Measurements from ENCODE around the gene CDYL2.

CDYL2 gene

DNA sequence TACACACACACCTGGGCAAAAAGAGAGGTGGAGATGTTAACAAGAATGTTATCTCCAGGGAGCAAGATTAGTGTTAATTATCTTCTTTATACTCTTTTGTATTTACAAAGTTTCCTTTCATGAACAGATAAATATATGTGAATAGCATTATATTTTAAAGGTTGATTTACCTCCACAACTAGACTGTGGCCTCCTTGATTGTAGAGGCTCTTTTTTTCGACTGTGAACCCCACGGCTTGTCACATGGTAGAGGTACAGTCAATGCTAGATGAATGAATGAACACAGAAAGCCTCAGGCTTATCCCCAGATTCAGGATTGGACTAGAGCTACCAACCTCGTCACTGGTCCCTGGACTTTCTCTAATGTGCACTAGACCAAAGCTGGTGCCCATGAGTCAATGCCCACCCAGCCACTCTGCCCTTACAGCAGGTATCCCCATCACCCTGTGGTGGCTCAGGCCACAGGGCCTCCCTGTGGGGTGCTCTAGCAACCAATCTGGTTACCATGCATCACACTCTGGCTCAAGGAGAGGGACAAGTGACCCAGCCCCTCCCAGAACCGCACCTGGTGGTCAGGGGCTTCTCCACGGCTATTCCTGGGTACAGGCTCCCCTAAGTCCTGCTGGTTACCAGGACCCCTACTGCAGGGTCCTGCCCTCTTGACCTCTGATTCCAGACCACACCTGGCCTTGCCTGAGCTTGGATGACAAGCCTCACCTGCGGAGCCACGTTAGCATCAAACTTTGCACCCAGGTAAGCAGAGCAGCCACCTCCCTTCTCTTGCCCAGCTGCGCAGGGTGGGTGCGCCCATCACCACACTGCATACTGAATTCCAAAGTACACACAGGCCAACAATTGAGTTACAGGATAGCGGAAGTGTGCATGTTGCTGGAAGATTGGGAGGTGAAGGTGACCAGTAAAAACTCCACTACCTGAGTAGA, 101.0 kb downstream of the CDYL2 start:
- no peak for DNase-seq

DNA sequence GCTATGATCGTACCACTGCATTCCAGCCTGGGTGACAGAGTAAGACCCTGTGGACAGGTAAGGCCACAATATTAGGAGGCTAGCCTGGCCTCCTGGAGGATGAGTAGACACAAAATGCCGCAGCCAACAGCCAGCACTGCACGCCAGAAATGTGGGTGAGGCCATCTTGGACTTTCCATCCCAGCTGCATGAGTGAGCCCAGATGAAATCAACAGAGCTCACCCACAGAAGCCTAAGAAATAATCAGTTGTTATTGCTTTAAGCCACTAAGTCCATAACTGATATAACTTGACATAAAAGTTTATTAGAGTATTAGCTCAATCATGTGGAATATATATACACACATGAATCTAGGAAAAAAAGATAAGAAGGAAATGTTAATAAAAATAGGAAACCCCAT, 101.7 kb downstream of the CDYL2 start:
- DNase-seq = no peak

DNA sequence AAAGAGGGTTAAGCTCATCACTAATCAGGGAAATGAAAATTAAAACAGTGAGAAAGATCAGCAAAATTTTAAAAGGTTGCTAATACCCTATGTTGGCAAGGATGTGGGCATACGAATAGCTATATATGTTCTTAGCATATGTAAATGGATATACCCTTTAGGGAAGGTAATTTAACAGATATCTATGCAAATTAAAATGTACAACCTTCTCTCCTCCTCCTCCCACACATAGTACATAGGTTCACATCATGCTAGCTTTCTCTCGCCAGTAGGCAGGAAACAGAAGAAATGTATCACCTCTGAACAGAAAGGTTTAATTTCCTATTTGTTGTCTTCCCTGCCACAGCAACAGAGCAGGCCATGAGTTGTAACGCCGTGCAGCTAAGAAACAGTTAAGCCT, 103.8 kb downstream of the CDYL2 start:
- no peak for DNase-seq

DNA sequence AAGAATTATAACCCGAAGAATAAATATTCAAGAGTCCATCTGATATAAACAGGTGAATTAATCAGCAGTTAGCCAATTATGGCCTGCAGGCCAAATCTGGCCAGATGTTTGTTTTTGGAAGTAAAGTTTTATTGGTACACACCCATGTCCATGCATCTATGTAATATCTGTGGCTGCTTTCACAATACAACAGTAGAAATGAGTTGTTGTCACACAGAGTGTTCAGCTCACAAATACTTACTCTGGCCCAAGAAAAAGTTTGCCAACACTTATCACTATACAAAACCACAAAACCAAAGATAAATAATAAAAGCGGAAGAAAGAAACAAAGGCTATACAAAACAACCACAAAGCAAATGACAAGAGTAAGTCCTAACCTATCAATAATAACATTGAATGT, 109.4 kb downstream of the CDYL2 start:
- DNase-seq = no peak

DNA sequence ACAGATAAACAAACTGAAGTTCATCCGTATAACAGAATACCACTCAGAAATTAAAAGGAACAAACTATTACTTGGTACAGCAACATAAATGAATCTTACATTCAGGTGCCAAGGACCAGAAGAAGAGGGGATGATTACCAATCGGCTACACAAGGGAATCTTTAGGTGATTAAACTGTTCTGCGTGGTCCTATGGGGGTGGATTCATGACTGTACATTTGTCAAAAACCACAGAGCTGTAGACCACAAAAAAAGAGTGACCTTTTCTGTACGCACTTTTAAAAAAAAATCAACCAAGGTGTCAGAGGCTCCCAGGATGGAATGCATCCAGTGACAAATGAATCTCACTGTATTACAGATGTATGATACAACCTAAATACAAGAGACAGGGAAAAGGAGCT, 110.8 kb downstream of the CDYL2 start:
- DNase-seq = no peak

DNA sequence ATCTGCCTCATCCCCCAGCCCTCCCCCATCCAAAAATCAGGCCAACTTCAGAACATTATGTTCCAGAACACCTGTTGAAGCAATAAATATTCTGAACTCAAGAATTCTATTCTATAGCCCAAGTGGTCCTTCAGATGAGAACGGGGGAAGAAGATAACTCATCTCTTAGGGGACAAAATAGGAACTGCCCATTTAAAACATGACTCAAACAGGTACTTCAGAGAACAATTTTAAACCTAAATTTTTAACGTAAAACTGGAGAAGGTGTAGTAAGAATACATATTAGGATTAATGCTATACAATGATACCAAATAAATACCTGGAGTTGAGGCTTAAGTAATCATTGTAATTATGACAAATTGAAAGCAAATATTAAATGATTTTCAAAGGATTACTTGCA, 112.1 kb downstream of the CDYL2 start:
- no peak for DNase-seq

DNA sequence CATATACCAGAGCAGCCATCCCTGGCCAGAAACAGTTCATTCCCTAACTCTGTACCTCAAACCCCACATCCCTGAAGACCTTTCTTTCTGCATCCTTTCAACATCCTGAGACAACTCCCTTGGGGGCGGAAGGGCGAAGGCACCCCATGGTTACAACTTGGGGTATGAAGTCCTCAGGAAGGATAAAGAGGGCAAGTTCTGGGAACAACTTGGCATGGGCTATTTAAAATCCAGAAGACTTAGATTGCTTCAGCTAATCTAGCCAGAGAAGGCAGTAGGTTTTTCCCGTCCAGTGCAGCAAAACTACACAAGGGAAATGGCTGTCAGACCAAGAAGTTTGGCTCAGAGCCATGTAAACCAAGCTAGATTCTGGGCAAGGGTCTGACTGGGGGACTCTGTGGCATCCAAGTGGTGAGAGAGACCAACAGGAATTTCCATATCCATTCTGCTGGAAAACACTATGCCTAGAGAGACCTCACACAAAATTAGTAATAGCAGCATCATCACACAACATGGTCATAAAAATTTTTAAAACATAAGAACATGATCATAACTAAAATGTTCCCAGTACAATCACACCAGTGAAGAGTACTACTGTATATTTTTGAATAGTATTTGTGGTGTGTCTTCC, 113.2 kb downstream of the CDYL2 start:
- no peak for DNase-seq

DNA sequence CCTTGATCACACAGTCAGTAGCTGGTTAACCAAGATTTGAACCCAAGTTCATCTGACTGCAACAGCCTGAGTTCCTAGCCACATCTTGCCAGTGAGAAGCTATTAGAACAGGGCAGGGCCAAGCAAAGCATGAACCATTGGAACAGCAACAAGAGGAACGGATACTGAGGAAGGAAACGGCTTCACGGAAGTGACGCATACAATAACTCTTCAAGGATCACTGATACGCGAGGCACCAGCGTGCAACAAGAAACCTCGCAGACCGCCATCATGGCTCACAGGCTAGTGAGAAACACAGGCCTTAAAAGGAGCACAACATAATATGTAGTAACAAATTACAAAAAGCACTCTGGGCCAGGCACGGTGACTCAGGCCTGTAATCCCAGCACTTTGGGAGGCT, 114.9 kb downstream of the CDYL2 start:
- no peak for DNase-seq

DNA sequence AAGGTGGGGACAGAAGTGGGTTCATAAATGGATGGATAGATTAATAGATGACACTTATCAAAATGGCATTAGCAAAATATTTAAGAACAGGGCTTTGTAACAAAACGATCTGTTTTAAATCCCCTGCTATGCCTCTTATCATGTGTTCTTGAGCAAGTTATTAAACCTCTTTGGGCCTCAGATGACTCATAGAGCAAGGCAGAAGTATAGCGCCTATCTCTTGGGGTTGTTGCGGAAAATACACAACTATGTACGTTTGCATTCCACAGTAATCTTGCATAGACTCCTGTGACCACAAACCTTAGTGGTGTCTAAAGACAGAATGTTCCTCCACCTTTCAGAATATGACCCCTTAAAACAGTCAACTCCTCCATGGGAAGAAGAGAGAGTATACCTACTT, 116.8 kb downstream of the CDYL2 start:
- DNase-seq = no peak

DNA sequence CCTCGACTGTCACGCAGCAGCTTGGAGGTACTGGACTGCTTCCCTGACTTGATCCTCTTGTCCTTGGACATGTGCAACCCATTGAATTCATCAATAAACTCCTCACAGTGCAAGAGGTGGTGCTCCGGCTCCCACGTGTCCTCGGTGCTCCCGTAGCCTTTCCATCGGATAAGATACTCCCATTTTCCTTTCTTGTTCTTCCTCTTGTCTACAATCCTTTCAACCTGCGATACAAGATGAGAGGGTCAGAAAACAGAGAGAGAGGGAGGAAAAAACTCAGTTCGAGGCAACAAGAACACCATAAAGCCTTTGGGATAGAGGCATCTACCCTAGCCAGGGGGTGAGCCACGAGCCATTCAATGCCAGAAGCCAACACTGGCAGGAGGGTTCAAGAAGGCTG, 119.5 kb downstream of the CDYL2 start:
- DNase-seq = no peak

DNA sequence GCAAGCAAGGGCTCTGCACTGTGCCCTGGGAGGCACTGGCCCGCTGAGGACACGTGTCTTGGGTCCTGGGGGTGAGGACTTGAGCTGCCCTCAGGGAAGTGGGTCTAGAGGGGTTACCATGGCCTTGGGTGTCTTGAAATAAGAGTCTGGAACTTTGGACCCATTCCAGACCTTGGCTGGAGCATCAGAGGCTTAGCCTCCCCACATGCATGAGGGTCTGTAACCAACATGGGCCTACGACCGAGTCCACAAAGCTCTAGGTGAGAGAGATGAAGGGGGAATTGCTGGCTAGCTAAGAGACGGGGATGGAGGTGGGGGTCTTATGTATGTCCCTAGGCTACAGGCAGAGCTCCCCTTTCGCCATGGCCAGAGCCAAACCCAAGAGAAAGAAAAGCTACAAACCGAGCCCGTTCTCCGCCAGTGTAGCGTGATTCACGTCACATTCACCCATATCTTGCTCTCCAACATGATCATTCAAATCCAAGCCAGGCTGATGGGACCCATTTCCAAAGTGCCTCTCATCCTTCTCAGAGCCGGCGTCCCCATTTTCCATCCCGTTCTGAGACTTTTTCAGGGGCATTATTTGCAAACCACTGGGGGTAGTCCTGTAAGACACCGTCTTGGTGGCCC, 120.1 kb downstream of the CDYL2 start:
- DNase-seq = no peak

DNA sequence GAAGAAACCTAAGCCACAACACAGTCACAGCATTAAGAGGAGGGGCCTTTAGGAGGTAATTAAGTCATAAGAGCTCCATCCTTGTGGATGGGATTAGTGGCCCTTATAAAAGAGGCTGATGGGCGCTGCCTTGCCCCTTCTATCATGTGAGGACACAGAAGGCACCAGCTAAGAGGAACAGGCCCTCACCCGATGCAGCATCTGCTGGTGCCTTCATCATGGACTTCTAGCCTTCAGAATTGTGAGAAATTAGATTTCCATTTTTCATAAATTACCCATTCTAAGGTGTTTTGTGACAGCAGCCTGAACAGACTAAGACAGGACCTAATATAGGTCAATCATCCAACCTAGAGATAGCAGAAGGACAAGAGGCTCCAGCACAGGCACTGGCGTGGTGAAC, 120.8 kb downstream of the CDYL2 start:
- no peak for DNase-seq

DNA sequence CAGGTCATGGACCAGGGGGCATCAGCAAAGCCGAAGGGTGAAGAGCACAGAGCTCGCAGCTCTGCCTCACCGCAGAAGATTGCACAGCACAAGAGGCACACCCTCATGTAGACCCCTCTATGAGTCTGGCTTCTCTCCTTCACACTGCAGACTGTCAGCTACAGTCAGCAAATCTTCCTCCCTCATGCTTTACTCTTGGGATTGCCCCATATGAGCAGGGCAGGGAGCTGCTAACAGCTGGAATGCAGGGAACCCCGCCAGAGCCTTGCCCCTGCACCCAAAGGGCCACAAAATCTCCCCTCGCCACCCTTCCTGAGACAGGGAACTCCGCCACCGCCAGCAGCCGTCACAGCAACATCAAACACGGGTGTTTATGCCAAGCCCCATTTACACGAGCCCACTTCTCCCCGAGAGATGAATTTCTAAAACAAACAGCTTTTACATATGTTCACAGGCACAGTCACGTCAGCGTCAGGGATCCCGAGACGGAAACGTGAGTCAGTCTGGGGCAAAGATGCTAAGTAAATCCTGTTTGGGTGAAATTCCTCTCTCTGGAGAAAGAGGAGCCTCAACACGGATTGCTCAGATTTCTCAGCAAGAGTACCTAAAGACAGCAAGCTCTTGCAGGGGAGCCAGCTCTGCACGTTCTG, 121.9 kb downstream of the CDYL2 start:
- DNase-seq = no peak

DNA sequence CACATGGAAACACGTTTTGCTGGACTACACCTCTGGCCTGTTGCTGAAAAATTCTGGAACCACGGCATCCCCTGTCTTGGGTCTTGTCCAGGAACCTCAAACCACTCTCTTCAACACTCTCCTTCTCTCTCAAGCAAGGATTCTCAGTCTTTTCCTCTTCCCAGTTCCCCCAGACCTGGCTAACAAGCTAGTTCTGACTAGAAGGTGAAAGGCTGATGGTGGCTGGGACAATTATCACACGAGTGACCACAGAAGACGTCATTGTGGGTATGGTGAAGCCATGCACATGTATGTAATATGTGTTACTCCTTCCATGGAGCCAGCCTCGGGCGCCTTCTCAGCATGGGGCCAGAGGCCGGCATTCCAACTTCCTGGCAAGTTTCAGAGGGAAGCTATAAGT, 123.0 kb downstream of the CDYL2 start:
- DNase-seq = no peak

DNA sequence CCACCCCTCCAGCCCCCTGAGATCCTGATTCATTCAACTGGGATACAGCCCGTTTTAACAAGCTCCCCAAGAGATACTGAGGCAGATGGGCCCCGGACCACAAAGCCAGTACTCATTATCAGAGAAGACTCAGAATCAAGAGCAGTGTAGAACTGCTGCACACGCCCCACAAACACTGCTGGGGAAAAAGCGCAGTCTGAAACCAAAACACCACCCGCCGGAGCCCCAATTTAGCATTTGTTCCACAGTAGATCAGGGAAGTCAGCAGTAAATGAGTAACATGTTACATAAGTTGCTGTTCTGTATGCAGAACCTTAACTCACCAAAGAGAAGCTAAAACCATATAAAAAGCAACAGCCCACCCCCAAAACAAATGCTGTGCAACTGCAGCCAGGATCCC, 123.6 kb downstream of the CDYL2 start:
- DNase-seq = no peak

DNA sequence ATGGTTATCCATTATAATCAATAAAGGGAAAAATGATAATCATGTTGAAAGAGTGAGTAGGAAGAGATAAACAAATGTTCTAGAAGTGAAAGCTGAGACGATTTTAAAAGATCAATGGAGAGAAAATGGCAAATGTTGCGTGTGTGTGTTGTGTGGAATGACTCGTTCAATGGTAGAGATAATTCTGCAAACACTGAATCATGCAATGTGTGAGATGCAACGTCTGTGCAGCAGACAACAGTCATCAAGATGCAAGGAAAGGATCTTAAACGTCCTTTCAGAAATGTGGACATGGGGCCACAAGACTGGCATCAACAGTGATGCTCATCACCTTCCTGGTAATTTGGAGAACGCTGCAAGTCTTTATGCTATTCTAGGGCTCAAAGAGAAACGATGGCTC, 124.4 kb downstream of the CDYL2 start:
- no peak for DNase-seq

DNA sequence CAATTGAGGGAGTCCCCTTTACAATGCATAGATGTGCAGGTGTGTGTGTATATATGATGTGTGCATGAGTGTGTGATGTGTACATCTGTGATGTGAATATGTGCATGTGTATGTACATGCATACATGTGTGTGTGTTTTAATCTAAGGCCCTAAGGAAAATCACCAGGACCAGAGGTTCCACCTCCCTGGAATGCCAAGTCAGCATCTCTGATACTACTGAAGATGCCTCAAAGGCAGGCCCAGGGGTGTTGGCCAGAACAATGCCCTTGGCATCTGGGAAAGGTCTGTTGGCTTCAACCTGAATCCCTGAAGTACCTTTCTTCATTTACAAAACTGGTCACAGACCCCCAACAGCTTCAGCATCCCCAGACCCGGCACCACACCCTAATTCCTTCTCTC, 129.5 kb downstream of the CDYL2 start:
- DNase-seq = no peak

DNA sequence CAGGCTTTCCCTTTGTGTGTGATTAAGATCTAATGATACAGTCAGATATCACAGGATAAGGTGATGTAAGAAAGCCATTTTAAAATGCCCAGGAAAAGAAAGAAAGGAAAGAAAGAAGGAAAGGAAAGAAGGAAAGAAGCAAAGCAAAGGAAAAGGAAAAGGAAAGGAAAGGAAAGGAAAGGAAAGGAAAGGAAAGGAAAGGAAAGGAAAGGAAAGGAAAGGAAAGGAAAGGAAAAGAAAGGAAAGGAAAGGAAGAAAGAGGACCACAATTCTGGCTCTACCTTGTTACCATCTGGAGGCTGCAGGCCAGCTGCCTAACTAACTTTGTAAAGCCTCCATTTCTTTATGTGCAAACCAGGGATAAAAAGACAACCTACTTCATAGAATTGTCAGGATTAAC, 132.0 kb downstream of the CDYL2 start:
- no peak for DNase-seq

DNA sequence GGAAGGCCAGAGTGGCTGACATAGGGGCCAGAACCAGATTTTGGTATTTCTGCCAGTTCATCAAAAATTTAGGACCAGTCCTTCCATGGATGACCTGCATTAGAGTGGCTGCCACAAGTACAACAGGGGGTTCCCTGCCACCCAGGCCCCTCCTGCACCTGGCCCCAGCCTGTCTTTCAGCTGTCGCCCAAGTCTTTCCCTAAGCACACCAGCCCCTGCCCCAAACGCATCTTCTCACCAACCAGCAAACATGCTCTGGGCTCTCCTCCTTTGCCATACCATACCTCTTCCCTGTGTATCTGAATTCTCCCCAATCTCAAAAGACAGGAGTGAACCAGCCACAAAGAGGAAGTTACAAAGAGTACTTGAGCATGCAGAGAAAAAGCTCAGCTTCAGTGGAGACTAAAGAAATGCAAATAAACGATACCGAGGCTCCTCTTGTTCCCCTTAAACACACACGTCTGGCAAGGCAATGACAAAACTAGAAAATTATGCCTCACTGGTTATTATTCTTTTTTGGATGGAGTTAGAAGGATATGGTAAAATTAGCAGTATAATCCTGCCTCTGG, 133.0 kb downstream of the CDYL2 start:
- DNase-seq = no peak

DNA sequence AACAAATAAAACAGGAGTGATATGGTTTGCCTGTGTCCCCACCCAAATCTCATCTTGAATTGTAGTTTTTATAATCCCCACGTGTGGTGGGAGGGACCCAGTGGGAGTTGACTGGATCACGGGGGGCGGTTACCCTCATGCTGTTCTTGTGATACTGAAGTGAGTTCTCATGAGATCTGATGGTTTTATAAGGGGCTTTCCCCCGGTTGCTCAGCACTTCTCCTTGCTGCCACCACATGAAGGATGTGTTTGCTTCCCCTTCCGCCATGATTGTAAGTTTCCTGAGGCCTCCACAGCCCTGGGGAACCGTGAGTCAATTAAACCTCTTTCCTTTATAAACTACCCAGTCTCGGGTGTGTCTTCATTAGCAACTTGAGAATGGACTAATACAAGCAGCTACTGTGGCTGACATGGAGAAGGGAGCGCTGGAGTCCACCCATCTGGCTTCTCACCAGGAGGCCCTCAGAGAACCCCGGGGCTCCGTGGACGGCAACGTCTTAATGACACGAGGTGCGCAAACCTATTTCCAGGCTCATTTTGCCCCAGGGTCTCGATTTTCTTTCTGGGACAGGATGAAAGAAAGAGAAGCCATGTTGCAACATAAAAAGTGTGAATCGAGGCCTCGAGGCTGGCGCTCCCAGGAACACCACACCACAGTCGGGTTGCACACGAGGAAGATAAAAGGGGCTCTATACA, 134.1 kb downstream of the CDYL2 start:
- DNase-seq = no peak

DNA sequence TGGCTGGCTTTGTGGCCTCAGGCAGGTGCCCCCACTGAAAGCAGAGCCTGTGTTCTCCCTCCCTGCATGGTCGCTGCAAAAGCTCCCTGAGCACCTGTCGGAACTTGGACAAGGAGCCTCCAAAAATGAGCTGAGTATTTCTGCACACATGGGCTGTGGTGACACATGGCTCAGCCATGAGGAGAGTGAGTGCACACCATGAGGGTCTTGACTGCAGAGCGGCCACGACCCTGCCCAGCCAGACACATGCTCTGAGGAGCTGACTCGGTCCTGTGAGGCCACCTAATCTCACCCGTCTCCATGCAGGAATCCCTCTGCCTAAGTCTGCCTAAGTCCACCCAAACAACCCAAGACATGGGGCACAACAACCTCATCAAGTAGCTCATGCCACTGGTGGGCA, 134.7 kb downstream of the CDYL2 start:
- DNase-seq = no peak

DNA sequence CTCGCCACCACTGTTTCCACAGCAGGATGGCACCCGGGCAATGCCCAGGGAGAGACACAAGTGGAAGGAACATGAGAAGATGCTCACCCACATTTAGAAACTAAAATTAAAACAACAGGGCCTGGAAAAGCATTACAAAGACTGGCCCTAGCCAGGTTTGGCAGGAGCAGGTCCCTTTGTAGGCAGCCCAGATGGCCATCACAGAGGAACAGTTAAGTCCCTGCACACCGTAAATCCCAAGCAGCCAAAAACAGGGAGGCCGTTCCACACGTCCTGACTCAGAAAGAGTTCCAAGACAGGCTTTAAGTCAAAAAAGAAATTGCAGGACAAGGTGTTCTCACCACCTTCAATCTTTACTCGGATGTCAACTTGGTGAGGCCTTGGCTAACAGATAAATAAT, 136.5 kb downstream of the CDYL2 start:
- no peak for DNase-seq

DNA sequence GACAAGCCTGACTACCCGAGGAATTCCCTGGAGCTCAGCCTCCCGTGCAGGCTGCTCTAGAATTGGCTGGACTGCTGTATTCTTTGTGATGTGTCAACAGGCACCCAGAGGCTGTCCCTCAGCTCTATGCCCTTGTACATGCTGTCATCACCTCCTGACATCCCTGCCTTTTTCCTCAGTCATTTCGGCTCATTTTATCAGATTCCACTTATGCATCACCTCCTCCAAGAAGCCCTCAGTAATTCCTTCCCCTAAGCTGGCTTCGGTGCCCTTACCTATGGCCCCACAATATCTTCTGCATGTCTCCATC, 137.2 kb downstream of the CDYL2 start:
- DNase-seq = no peak

Measured in NCI-H1417 (cell line).